GM12892 (cell line): ENCODE data around the gene ING4.

Source experiments
- POLR2A ChIP-seq: IDR thresholded peaks from 2 replicates; pipeline ENCODE4 v1.6.1; 2011; ENCODE audit warnings: low read depth, low read length, control low read depth
- POLR2AphosphoS5 ChIP-seq: IDR thresholded peaks from 2 replicates; pipeline ENCODE4 v1.6.1; 2011; ENCODE audit warnings: low read depth, low read length, control low read depth

- TF ChIP-seq POLR2A (no peak), POLR2AphosphoS5 (no peak)
Measured at GRCh38 chr12:6639151-6639801, 23.6 kb downstream of the ING4 start.
